ENCODE measurements around the gene SPOUT1. TPM values are rescaled to one million over a fixed set of nuclear protein-coding genes. Genes with fewer than 3 reads are reported as not detected.

SPOUT1 gene
- total and polyA plus RNA-seq, 2 donors (not counting 1 experiment from before 2014, with no cell fraction given): 73.0 to 86.4 TPM

DNA sequence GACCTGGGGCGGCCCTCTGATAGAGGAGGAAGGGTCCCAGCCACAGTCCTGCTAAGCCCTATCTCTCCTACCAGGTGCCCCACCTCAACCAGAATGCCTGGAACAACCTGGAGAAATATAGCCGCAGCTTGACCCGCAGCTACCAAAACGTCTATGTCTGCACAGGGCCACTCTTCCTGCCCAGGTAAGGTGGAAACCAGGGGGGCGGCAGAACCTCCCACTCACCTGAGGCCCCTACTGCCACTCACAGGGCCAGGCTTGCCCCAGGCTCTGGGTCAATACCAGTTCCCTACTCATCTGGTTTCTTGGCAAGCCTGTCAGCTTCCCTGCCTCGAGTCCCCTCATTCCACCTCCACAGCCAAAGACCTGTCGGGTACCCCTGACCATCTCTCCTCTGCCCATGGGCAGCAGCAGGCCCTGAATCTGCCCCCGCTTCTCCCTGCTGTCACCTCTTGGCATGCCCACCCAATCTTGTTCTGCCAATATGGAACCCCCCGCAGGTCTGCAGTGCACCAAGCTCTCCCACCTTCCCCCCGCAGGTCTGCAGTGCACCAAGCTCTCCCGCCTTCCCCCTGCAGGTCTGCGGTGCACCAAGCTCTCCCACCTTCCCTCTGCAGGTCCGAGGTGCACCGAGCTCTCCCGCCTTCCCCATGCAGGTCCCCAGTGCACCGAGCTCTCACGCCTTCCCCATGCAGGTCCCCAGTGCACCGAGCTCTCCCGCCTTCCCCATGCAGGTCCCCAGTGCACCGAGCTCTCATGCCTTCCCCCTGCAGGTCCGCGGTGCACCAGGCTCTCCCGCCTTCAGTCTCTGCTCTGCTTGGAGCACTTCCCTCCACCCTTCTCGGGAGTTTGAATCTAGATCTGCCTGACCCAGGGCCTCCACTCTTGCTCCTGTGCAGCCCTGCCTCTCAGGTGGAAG, 8.7 kb downstream of the SPOUT1 start:
- Mint-ChIP-seq H3K27me3 (no peaks in the 10 kb centered on the region), H3K27ac (no peak overlapping the region), H3K4me3 (peak overlapping the region; percentile 55), H3K9me3 (ENCODE audit: insufficient read depth) (no peaks in the 10 kb centered on the region), H3K4me1 (peaks cover 14% of the 10 kb centered on the region)
- 93% methylated on average over 24 of the region's 24 CpGs for WGBS (ENCODE audit: insufficient coverage)
- H3K4me3 ChIP-seq (ENCODE audit: control extremely low read depth in 1 of 5, extremely low read depth in 1 of 5, insufficient read depth in 1 of 5, low read depth in 2 of 5, low read length in 4 of 5): no peak overlapping the region
- no peak overlapping the region for H3K27ac ChIP-seq (ENCODE audit: low read length in 2 of 2)
- DNase-seq (peak; percentile 11), ATAC-seq (ENCODE audit: low read depth) (no peak)
- H4K20me1 ChIP-seq (ENCODE audit: control insufficient read depth, insufficient read depth, low read length, poor library complexity, severe bottlenecking): no peaks in the 10 kb centered on the region
- no peak overlapping the region for H3K4me2 ChIP-seq (replicated peaks; ENCODE audit: low read depth, low read length, poor library complexity, severe bottlenecking)
- intact Hi-C loops (cut with micrococcal nuclease): no loop called here
- no peak overlapping the region for H2AFZ ChIP-seq (ENCODE audit: insufficient read depth, low read depth, low read length, poor library complexity, severe bottlenecking)
- POLR2A ChIA-PET: interaction anchor here (0.8 kb wide), 1 partner anchor 9 kb away, joined by 3 read pairs; no protein-coding TSS in a partner anchor
- peaks cover 0 to 26% of the 10 kb centered on the region in 2 experiments for H3K36me3 ChIP-seq (replicated peaks in 1 of 2; ENCODE audit: control extremely low read depth in 1 of 2, control insufficient read depth in 1 of 2, extremely low read depth in 1 of 2, insufficient read depth in 2 of 2, low read length in 1 of 2)
- CTCF ChIA-PET: no interaction called here
- no peak overlapping the region for H3K9ac ChIP-seq (ENCODE audit: low read length)
- no peak for TF ChIP-seq EZH2 (IDR thresholded peaks at IDR 0.05; ENCODE audit: borderline replicate concordance, insufficient read depth, low read depth, low read length, poor library complexity, severe bottlenecking)
- TF ChIP-seq, protein P1, sequence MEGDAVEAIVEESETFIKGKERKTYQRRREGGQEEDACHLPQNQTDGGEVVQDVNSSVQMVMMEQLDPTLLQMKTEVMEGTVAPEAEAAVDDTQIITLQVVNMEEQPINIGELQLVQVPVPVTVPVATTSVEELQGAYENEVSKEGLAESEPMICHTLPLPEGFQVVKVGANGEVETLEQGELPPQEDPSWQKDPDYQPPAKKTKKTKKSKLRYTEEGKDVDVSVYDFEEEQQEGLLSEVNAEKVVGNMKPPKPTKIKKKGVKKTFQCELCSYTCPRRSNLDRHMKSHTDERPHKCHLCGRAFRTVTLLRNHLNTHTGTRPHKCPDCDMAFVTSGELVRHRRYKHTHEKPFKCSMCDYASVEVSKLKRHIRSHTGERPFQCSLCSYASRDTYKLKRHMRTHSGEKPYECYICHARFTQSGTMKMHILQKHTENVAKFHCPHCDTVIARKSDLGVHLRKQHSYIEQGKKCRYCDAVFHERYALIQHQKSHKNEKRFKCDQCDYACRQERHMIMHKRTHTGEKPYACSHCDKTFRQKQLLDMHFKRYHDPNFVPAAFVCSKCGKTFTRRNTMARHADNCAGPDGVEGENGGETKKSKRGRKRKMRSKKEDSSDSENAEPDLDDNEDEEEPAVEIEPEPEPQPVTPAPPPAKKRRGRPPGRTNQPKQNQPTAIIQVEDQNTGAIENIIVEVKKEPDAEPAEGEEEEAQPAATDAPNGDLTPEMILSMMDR (IDR thresholded peaks at IDR 0.05): no peak
- H3K27me3 ChIP-seq (replicated peaks in 1 of 4; ENCODE audit: control extremely low read depth in 1 of 4, control insufficient read depth in 3 of 4, insufficient read depth in 4 of 4, low read length in 3 of 4): no peaks in the 10 kb centered on the region
- no peaks in the 10 kb centered on the region for H3K79me2 ChIP-seq (ENCODE audit: control insufficient read depth, insufficient read depth, low read length)
- peaks cover 5 to 16% of the 10 kb centered on the region in 2 donors for H3K4me1 ChIP-seq (ENCODE audit: control insufficient read depth in 2 of 2, insufficient read depth in 2 of 2, low read length in 2 of 2)
- H3K9me3 ChIP-seq (ENCODE audit: control extremely low read depth in 1 of 3, control insufficient read depth in 2 of 3, insufficient read depth in 1 of 3, low read length in 2 of 3): peaks cover 0 to 9% (median 0%) of the 10 kb centered on the region in 3 donors

Data from B cell (primary cell).